Measurements from ENCODE around the gene RASSF5. TPM values are rescaled to one million over a fixed set of nuclear protein-coding genes. Genes with fewer than 3 reads are reported as not detected.

RASSF5 gene
- total and polyA plus RNA-seq, 9 of the 15 experiments (the other 6 are each of a cell fraction or from before 2014, with no cell fraction given), result 6.1 to 41.0 (median 25.2) TPM

- TF ChIP-seq, protein P1, sequence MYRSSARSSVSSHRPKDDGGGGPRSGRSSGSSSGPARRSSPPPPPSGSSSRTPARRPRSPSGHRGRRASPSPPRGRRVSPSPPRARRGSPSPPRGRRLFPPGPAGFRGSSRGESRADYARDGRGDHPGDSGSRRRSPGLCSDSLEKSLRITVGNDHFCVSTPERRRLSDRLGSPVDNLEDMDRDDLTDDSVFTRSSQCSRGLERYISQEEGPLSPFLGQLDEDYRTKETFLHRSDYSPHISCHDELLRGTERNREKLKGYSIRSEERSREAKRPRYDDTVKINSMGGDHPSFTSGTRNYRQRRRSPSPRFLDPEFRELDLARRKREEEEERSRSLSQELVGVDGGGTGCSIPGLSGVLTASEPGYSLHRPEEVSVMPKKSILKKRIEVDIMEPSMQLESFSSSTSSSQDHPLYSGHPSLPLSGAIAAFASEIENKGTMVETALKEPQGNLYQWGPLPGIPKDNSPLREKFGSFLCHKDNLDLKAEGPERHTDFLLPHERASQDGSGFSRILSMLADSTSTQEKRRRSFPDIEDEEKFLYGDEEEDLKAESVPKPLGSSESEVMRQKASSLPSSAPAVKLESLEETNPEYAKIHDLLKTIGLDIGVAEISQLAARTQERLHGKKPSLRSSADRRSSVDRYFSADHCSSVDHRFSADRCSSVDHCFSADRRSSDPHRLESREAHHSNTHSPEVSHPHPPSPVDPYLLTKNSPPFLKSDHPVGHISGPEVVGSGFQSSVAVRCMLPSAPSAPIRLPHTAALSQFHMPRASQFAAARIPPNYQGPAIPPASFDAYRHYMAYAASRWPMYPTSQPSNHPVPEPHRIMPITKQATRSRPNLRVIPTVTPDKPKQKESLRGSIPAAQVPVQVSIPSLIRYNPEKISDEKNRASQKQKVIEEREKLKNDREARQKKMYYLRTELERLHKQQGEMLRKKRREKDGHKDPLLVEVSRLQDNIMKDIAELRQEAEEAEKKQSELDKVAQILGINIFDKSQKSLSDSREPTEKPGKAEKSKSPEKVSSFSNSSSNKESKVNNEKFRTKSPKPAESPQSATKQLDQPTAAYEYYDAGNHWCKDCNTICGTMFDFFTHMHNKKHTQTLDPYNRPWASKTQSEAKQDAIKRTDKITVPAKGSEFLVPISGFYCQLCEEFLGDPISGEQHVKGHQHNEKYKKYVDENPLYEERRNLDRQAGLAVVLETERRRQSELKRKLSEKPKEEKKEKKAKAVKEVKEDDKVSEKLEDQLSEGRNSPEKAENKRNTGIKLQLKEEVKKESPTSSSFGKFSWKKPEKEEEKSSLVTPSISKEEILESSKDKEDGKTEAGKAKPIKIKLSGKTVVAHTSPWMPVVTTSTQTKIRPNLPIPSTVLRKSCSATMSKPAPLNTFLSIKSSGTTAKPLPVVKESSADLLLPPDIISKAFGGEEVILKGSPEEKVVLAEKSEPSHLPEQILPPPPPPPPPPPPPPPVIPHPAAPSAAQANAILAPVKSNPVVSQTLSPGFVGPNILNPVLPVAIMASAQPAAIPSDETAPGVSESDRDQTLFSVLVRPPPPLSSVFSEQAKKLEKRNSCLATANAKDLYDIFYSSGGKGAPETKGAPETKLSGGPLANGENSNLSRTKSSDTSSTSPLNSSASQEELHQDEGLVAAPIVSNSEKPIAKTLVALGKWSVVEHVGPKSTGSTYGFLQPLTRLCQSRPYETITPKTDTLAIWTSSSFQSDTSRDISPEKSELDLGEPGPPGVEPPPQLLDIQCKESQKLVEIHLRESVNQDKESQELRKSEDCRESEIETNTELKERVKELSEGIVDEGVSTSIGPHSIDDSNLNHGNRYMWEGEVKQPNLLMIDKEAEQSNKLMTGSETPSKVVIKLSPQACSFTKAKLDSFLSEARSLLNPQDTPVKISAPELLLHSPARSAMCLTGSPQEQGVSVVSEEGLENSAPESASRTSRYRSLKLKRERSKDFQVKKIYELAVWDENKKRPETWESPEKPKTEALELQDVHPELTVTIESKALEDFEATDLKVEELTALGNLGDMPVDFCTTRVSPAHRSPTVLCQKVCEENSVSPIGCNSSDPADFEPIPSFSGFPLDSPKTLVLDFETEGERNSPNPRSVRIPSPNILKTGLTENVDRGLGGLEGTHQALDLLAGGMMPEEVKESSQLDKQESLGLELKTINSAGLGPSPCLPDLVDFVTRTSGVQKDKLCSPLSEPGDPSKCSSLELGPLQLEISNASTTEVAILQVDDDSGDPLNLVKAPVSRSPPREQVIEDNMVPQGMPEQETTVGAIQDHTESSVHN (IDR thresholded peaks at IDR 0.05; ENCODE audit: borderline replicate concordance in 1 of 2, low read depth in 1 of 2), result no peak
- no peak for TF ChIP-seq STAT5B (CRISPR knock-in tag; IDR thresholded peaks at IDR 0.05)
- TF ChIP-seq ZNF140 (CRISPR knock-in tag; IDR thresholded peaks at IDR 0.05), result no peak
- 0 out of 2 replicates have a peak, but pooled peaks have one; percentile 26 for TF ChIP-seq JUND (IDR thresholded peaks at IDR 0.05; ENCODE audit: borderline replicate concordance, low read depth, low read length)
- TF ChIP-seq JUND (tag; IDR thresholded peaks at IDR 0.05; ENCODE audit: borderline replicate concordance, low read depth, low read length), result no peak; the same call in 2 of the 3 replicates
- TF ChIP-seq ZNF232 (CRISPR knock-in tag; IDR thresholded peaks at IDR 0.05), result no peak
- TF ChIP-seq ILF3 (IDR thresholded peaks at IDR 0.05; ENCODE audit: borderline replicate concordance), result no peak
- TF ChIP-seq, protein P2, sequence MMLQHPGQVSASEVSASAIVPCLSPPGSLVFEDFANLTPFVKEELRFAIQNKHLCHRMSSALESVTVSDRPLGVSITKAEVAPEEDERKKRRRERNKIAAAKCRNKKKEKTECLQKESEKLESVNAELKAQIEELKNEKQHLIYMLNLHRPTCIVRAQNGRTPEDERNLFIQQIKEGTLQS (IDR thresholded peaks at IDR 0.05), result no peak
- TF ChIP-seq, protein P2 (CRISPR knock-in tag; conservative IDR thresholded peaks at IDR 0.05), result no peak
- no peak for TF ChIP-seq HLTF (IDR thresholded peaks at IDR 0.05)
- TF ChIP-seq RCOR1 (IDR thresholded peaks at IDR 0.05; ENCODE audit: borderline replicate concordance in 1 of 2, low read depth in 2 of 2, low read length in 2 of 2), result peak in 1 of 2 experiments; percentile 44; a peak in 1 of 4 replicates
- TF ChIP-seq ZNF507 (tag; conservative IDR thresholded peaks at IDR 0.05), result no peak
- no peak for TF ChIP-seq HCFC1 (IDR thresholded peaks at IDR 0.05; ENCODE audit: low read depth, low read length)
- TF ChIP-seq ELF2 (CRISPR knock-in tag; IDR thresholded peaks at IDR 0.05), result 0 out of 2 replicates have a peak, but pooled peaks have one; percentile 8
- peak; percentile 24; the same call in 1 of the 2 replicates for TF ChIP-seq ATF4 (CRISPR knock-in tag; IDR thresholded peaks at IDR 0.05)
- no peak for TF ChIP-seq MLX (CRISPR knock-in tag; conservative IDR thresholded peaks at IDR 0.05)
- peak; percentile 50; the same call in 1 of the 2 replicates for TF ChIP-seq RAD51 (IDR thresholded peaks at IDR 0.05; ENCODE audit: borderline replicate concordance, low read depth)
Measured at GRCh38 chr1:206544562-206545257, 37.4 kb downstream of the RASSF5 start (continued).

Measured in K562 (cell line).